GM21360 (cell line): ENCODE results near the gene GNB5.

ENCODE experiments used
- ATAC-seq: cut with Tn5 transposase; IDR thresholded peaks from one replicate; pipeline ENCODE4 v1.9.1; 2021; ENCODE audit warnings: mild to moderate bottlenecking, moderate library complexity; ENCODE audit not compliant: unreplicated experiment

The GNB5 gene

GRCh38 chr15:52071570-52071969 is 119.6 kb downstream of the GNB5 start:
- ATAC-seq: no peak

GRCh38 chr15:52069559-52069958 is 121.6 kb downstream of the GNB5 start:
- ATAC-seq: no peak

GRCh38 chr15:52068004-52068615 is 123.1 kb downstream of the GNB5 start:
- ATAC-seq: no peak

GRCh38 chr15:52067545-52067926 is 123.7 kb downstream of the GNB5 start:
- no peak for ATAC-seq

GRCh38 chr15:52066842-52067544 is 124.2 kb downstream of the GNB5 start:
- no peak for ATAC-seq
